ENCODE results near the gene CDCA4. TPM values are rescaled to one million over a fixed set of nuclear protein-coding genes. Genes with fewer than 3 reads are reported as not detected.

CDCA4 gene
- total and polyA plus RNA-seq, 4 experiments from 2014 or later = 17.1 to 20.9 (median 18.9) TPM

GRCh38 chr14:105014032-105014431 lies 6.9 kb downstream of the CDCA4 start:
- Mint-ChIP-seq H3K36me3 (peaks cover 11 to 31% of the 10 kb centered on the region in 2 donors), H3K4me3 (peak overlapping the region in 3 of 8 donors; percentile 56 to 70 (median 66)), H3K9me3 (no peaks in the 10 kb centered on the region), H3K4me1 (peaks cover 52 to 71% (median 61%) of the 10 kb centered on the region in 4 donors), H3K27me3 (no peaks in the 10 kb centered on the region), H3K27ac (peak overlapping the region; percentile 77 to 91 (median 86))
- ChIA-PET CTCF (ENCODE audit: partially characterized antibody) (interaction anchor here (1.5 kb wide), 1 partner anchor 41 kb away, joined by 3 read pairs; no protein-coding TSS in a partner anchor), POLR2A (ENCODE audit: partially characterized antibody) (interaction anchor here (0.6 to 2.2 kb wide), 2 partner anchors 8 to 11 kb away, joined by 3 to 12 read pairs; no protein-coding TSS in a partner anchor)
- H3K4me3 ChIP-seq (ENCODE audit: low read length in 2 of 2) = peak overlapping the region in 1 of 2 donors; percentile 10
- peaks cover 28% of the 10 kb centered on the region for H3K36me3 ChIP-seq (ENCODE audit: insufficient read depth, low read length)
- no peaks in the 10 kb centered on the region for H3K9me3 ChIP-seq (ENCODE audit: control insufficient read depth in 1 of 2, low read length in 2 of 2)
- DNase-seq = no peak
- peak overlapping the region; percentile 63 for H3K27ac ChIP-seq (ENCODE audit: low read depth, low read length)
- intact Hi-C loops (cut with micrococcal nuclease) = loop anchor here (5.0 kb wide), 1 partner anchor 37 kb away; the partner anchor contains the start of gene AHNAK2
- no peaks in the 10 kb centered on the region for H3K27me3 ChIP-seq (ENCODE audit: insufficient read depth, low read length)
- H3K4me1 ChIP-seq (ENCODE audit: insufficient read depth, low read length) = peaks cover 66% of the 10 kb centered on the region

GRCh38 chr14:105013150-105013785 lies 7.6 kb downstream of the CDCA4 start:
- POLR2A ChIA-PET (ENCODE audit: partially characterized antibody) = no interaction called here
- Histone ChIP-seq H3K4me1 (ENCODE audit: insufficient read depth, low read length) (peaks cover 60% of the 10 kb centered on the region), H3K36me3 (ENCODE audit: insufficient read depth, low read length) (peaks cover 28% of the 10 kb centered on the region), H3K27ac (ENCODE audit: low read depth, low read length) (peak overlapping the region; percentile 4), H3K4me3 (ENCODE audit: low read length in 2 of 2) (no peak overlapping the region), H3K27me3 (ENCODE audit: insufficient read depth, low read length) (no peaks in the 10 kb centered on the region), H3K9me3 (ENCODE audit: control insufficient read depth in 1 of 2, low read length in 2 of 2) (no peaks in the 10 kb centered on the region)
- no peak for DNase-seq
- H3K27me3 Mint-ChIP-seq = no peaks in the 10 kb centered on the region
- peaks cover 11 to 30% of the 10 kb centered on the region in 2 donors for H3K36me3 Mint-ChIP-seq
- intact Hi-C loops (cut with micrococcal nuclease) = loop anchor here (5.0 kb wide), 1 partner anchor 36 kb away; the partner anchor contains the start of gene AHNAK2
- peak overlapping the region in 1 of 8 donors; percentile 38 for H3K4me3 Mint-ChIP-seq
- H3K27ac Mint-ChIP-seq = peak overlapping the region; percentile 36 to 91 (median 75)
- CTCF ChIA-PET (ENCODE audit: partially characterized antibody) = interaction anchor here (1.5 to 2.0 kb wide), 2 partner anchors 31 to 40 kb away, joined by 3 to 6 read pairs; no protein-coding TSS in a partner anchor
- H3K9me3 Mint-ChIP-seq = no peaks in the 10 kb centered on the region
- H3K4me1 Mint-ChIP-seq = peaks cover 50 to 65% (median 56%) of the 10 kb centered on the region in 4 donors

- Mint-ChIP-seq H3K4me1 (peaks cover 44 to 56% (median 50%) of the 10 kb centered on the region in 4 donors), H3K4me3 (no peak overlapping the region), H3K9me3 (no peaks in the 10 kb centered on the region), H3K27ac (peak overlapping the region in 6 of 7 donors; percentile 23 to 70 (median 41)), H3K36me3 (peaks cover 11 to 35% of the 10 kb centered on the region in 2 donors), H3K27me3 (no peaks in the 10 kb centered on the region)
- Histone ChIP-seq H3K9me3 (ENCODE audit: control insufficient read depth in 1 of 2, low read length in 2 of 2) (no peaks in the 10 kb centered on the region), H3K27ac (ENCODE audit: low read depth, low read length) (no peak overlapping the region), H3K36me3 (ENCODE audit: insufficient read depth, low read length) (peaks cover 32% of the 10 kb centered on the region), H3K4me1 (ENCODE audit: insufficient read depth, low read length) (peaks cover 51% of the 10 kb centered on the region), H3K4me3 (ENCODE audit: low read length in 2 of 2) (no peak overlapping the region), H3K27me3 (ENCODE audit: insufficient read depth, low read length) (no peaks in the 10 kb centered on the region)
- ChIA-PET POLR2A (ENCODE audit: partially characterized antibody) (no interaction called here), CTCF (ENCODE audit: partially characterized antibody) (interaction anchor here (2.0 kb wide), 1 partner anchor 32 kb away, joined by 6 read pairs; no protein-coding TSS in a partner anchor)
- intact Hi-C loops (cut with micrococcal nuclease) = loop anchor here (1.0 to 5.0 kb wide), 2 partner anchors 33 to 35 kb away; partner anchors contain the start of gene AHNAK2
- no peak for DNase-seq
Measured at GRCh38 chr14:105012171-105012985, 8.5 kb downstream of the CDCA4 start.

- intact Hi-C loops (cut with micrococcal nuclease) = loop anchor here (5.0 kb wide), 1 partner anchor 34 kb away; the partner anchor contains the start of gene AHNAK2
- no peak overlapping the region for H3K4me3 ChIP-seq (ENCODE audit: low read length in 2 of 2)
- no peak overlapping the region for H3K27ac ChIP-seq (ENCODE audit: low read depth, low read length)
- Mint-ChIP-seq H3K4me3 (no peak overlapping the region), H3K4me1 (peaks cover 36 to 47% (median 43%) of the 10 kb centered on the region in 4 donors), H3K36me3 (peaks cover 11 to 38% of the 10 kb centered on the region in 2 donors), H3K27me3 (no peaks in the 10 kb centered on the region), H3K9me3 (no peaks in the 10 kb centered on the region), H3K27ac (peak overlapping the region in 4 of 7 donors; percentile 23 to 70 (median 30))
- H3K27me3 ChIP-seq (ENCODE audit: insufficient read depth, low read length) = no peaks in the 10 kb centered on the region
- no peak for DNase-seq
- H3K36me3 ChIP-seq (ENCODE audit: insufficient read depth, low read length) = peaks cover 36% of the 10 kb centered on the region
- peaks cover 42% of the 10 kb centered on the region for H3K4me1 ChIP-seq (ENCODE audit: insufficient read depth, low read length)
- POLR2A ChIA-PET (ENCODE audit: partially characterized antibody) = interaction anchor here (1.2 kb wide), 1 partner anchor 9 kb away, joined by 7 read pairs; the partner anchor contains the start of gene CDCA4
- H3K9me3 ChIP-seq (ENCODE audit: control insufficient read depth in 1 of 2, low read length in 2 of 2) = no peaks in the 10 kb centered on the region
- CTCF ChIA-PET (ENCODE audit: partially characterized antibody) = interaction anchor here (2.0 kb wide), 1 partner anchor 33 kb away, joined by 6 read pairs; no protein-coding TSS in a partner anchor
Measured at GRCh38 chr14:105011312-105011990, 9.4 kb downstream of the CDCA4 start.

GRCh38 chr14:105010891-105011291 lies 10.0 kb downstream of the CDCA4 start:
- H3K9me3 ChIP-seq (ENCODE audit: control insufficient read depth in 1 of 2, low read length in 2 of 2) = no peaks in the 10 kb centered on the region
- H3K36me3 ChIP-seq (ENCODE audit: insufficient read depth, low read length) = peaks cover 36% of the 10 kb centered on the region
- H3K27me3 ChIP-seq (ENCODE audit: insufficient read depth, low read length) = no peaks in the 10 kb centered on the region
- intact Hi-C loops (cut with micrococcal nuclease) = loop anchor here (5.0 kb wide), 1 partner anchor 34 kb away; the partner anchor contains the start of gene AHNAK2
- no peak overlapping the region for H3K4me3 Mint-ChIP-seq
- H3K27ac ChIP-seq (ENCODE audit: low read depth, low read length) = no peak overlapping the region
- peaks cover 36% of the 10 kb centered on the region for H3K4me1 ChIP-seq (ENCODE audit: insufficient read depth, low read length)
- no peak overlapping the region for H3K4me3 ChIP-seq (ENCODE audit: low read length in 2 of 2)
- no peak overlapping the region for H3K27ac Mint-ChIP-seq
- CTCF ChIA-PET (ENCODE audit: partially characterized antibody) = no interaction called here
- POLR2A ChIA-PET (ENCODE audit: partially characterized antibody) = interaction anchor here (1.2 kb wide), 1 partner anchor 10 kb away, joined by 7 read pairs; the partner anchor contains the start of gene CDCA4
- H3K36me3 Mint-ChIP-seq = peaks cover 9 to 40% of the 10 kb centered on the region in 2 donors
- no peak for DNase-seq
- no peaks in the 10 kb centered on the region for H3K27me3 Mint-ChIP-seq
- peaks cover 30 to 41% (median 38%) of the 10 kb centered on the region in 4 donors for H3K4me1 Mint-ChIP-seq
- H3K9me3 Mint-ChIP-seq = no peaks in the 10 kb centered on the region

GRCh38 chr14:105010106-105010505 lies 10.8 kb downstream of the CDCA4 start:
- CTCF ChIA-PET (ENCODE audit: partially characterized antibody) = no interaction called here

More at GRCh38 chr14:105010106-105010505, 10.8 kb downstream of the CDCA4 start:
- Mint-ChIP-seq H3K9me3 (no peaks in the 10 kb centered on the region), H3K4me3 (no peak overlapping the region), H3K27ac (peak overlapping the region in 3 of 7 donors; percentile 25 to 68 (median 61)), H3K27me3 (no peaks in the 10 kb centered on the region), H3K36me3 (peaks cover 8 to 40% of the 10 kb centered on the region in 2 donors), H3K4me1 (peaks cover 24 to 33% (median 30%) of the 10 kb centered on the region in 4 donors)
- H3K9me3 ChIP-seq (ENCODE audit: control insufficient read depth in 1 of 2, low read length in 2 of 2) = no peaks in the 10 kb centered on the region
- no peak overlapping the region for H3K4me3 ChIP-seq (ENCODE audit: low read length in 2 of 2)
- POLR2A ChIA-PET (ENCODE audit: partially characterized antibody) = no interaction called here
- H3K27ac ChIP-seq (ENCODE audit: low read depth, low read length) = no peak overlapping the region
- intact Hi-C loops (cut with micrococcal nuclease) = loop anchor here (5.0 kb wide), 1 partner anchor 33 kb away; the partner anchor contains the start of gene AHNAK2
- H3K36me3 ChIP-seq (ENCODE audit: insufficient read depth, low read length) = peaks cover 36% of the 10 kb centered on the region
- H3K4me1 ChIP-seq (ENCODE audit: insufficient read depth, low read length) = peaks cover 28% of the 10 kb centered on the region
- DNase-seq = no peak
- H3K27me3 ChIP-seq (ENCODE audit: insufficient read depth, low read length) = no peaks in the 10 kb centered on the region

Data from CD4-positive, alpha-beta memory T cell (primary cell).